DND-41 (cell line): ENCODE results near the gene VCL.
A peak's percentile ranks its signal among the peaks of the same experiment; 100 is the strongest.

Experiments used
- ATAC-seq: fragments of 200-7000 bp; cut with Tn5 transposase; 3 replicates; pipeline ENCODE4 v1.9.1; 2021; ENCODE audit warnings: low read depth; ENCODE audit not compliant: insufficient read depth
- DNase-seq: peaks from one replicate; pipeline ENCODE4 v3.0.0-alpha.2; 2020
- H2AFZ ChIP-seq: 2 replicates; pipeline ENCODE4 v1.6.0; 2012; ENCODE audit warnings: low read depth, low read length
- H3K27ac ChIP-seq: 2 replicates; pipeline ENCODE4 v1.5.1; 2012; ENCODE audit warnings: low read length, inconsistent platforms
- H3K27me3 ChIP-seq: fragments of 200-600 bp; sonication (generic); 2 replicates; pipeline ENCODE4 v1.6.0; 2012; ENCODE audit warnings: low read length, mild to moderate bottlenecking, inconsistent platforms; ENCODE audit not compliant: insufficient read depth, poor library complexity
- H3K36me3 ChIP-seq: 2 replicates; pipeline ENCODE4 v1.5.1; 2012; ENCODE audit warnings: low read length, inconsistent platforms; ENCODE audit not compliant: insufficient read depth
- H3K4me1 ChIP-seq: 2 replicates; pipeline ENCODE4 v1.5.1; 2012; ENCODE audit warnings: mild to moderate bottlenecking, low read length; ENCODE audit not compliant: insufficient read depth
- H3K4me2 ChIP-seq: 2 replicates; pipeline ENCODE4 v1.6.0; 2012; ENCODE audit warnings: mild to moderate bottlenecking, moderate library complexity, low read length, inconsistent platforms; ENCODE audit not compliant: insufficient read depth
- H3K4me3 ChIP-seq, 2 experiments: fragments of 200-600 bp in 1 of 2; shearing (Covaris generic) in 1 of 2; 2 replicates each; pipeline ENCODE4 v1.5.1; 2012 to 2016; ENCODE audit warnings: inconsistent platforms in 2 of 2, low read length in 2 of 2, mild to moderate bottlenecking in 2 of 2, low read depth in 1 of 2, moderate library complexity in 1 of 2
- H3K79me2 ChIP-seq: 2 replicates; pipeline ENCODE4 v1.6.0; 2012; ENCODE audit warnings: low read length, inconsistent platforms; ENCODE audit not compliant: insufficient read depth
- H3K9ac ChIP-seq: 2 replicates; pipeline ENCODE4 v1.6.0; 2012; ENCODE audit warnings: low read depth, mild to moderate bottlenecking, inconsistent platforms, low read length, moderate library complexity
- H3K9me3 ChIP-seq: 2 replicates; pipeline ENCODE4 v1.5.1; 2012; ENCODE audit warnings: low read length, moderate library complexity, mild to moderate bottlenecking, inconsistent platforms; ENCODE audit not compliant: insufficient read depth, severe bottlenecking
- H4K20me1 ChIP-seq: 2 replicates; pipeline ENCODE4 v1.6.0; 2012; ENCODE audit warnings: low read length; ENCODE audit not compliant: insufficient read depth
- CTCF ChIP-seq: IDR thresholded peaks from 2 replicates; pipeline ENCODE4 v1.5.1; 2012; ENCODE audit warnings: borderline replicate concordance, low read length, moderate library complexity, mild to moderate bottlenecking; ENCODE audit not compliant: poor library complexity, severe bottlenecking; ENCODE audit errors: extremely low read depth
- EZH2 ChIP-seq: IDR thresholded peaks from 3 replicates; pipeline ENCODE4 v1.6.1; 2012; ENCODE audit warnings: borderline replicate concordance, low read depth, mild to moderate bottlenecking, moderate library complexity, low read length, inconsistent platforms; ENCODE audit not compliant: severe bottlenecking

Gene VCL

GRCh38 chr10:73997787-73998622 is at the start of gene VCL:
TSS of gene VCL (plus strand) at chr10:73998116. CDS start at chr10:73998208, 92 bp downstream.
- no peaks in the 10 kb centered on the region for H3K36me3 ChIP-seq
- H2AFZ ChIP-seq: peak within 1 kb of the TSS; percentile 84
- H3K27ac ChIP-seq: peak within 1 kb of the TSS; percentile 5; the same call in 1 of the 2 replicates
- H3K27me3 ChIP-seq: no peaks in the 10 kb centered on the region
- H3K9me3 ChIP-seq: no peaks in the 10 kb centered on the region
- TF ChIP-seq EZH2 (no peak), CTCF (no peak)
- no peaks in the 10 kb centered on the region for H4K20me1 ChIP-seq
- H3K4me3 ChIP-seq: peak within 1 kb of the TSS; percentile 48 to 85; a peak in 3 of 4 replicates
- ATAC-seq (peak; percentile 99), DNase-seq (peak; percentile 95)
- peak within 1 kb of the TSS; percentile 99 for H3K4me2 ChIP-seq
- no peaks in the 10 kb centered on the region for H3K79me2 ChIP-seq
- H3K9ac ChIP-seq: peak within 1 kb of the TSS; percentile 61
- peaks cover 21% of the 10 kb centered on the region for H3K4me1 ChIP-seq

- TF ChIP-seq CTCF (no peak), EZH2 (no peak)
- Histone ChIP-seq H3K27ac (no peak overlapping the region), H3K4me1 (no peaks in the 10 kb centered on the region), H3K4me2 (no peak overlapping the region), H4K20me1 (no peaks in the 10 kb centered on the region), H3K9ac (no peak overlapping the region), H3K36me3 (no peaks in the 10 kb centered on the region), H2AFZ (no peak overlapping the region), H3K79me2 (no peaks in the 10 kb centered on the region), H3K4me3 (no peak overlapping the region), H3K27me3 (no peaks in the 10 kb centered on the region), H3K9me3 (no peaks in the 10 kb centered on the region)
- DNase-seq: no peak
- ATAC-seq: no peak
Measured at GRCh38 chr10:73948947-73949633, 48.8 kb upstream of the VCL start.

- TF ChIP-seq CTCF: no peak
- no peak for TF ChIP-seq EZH2
- Histone ChIP-seq H3K36me3 (no peaks in the 10 kb centered on the region), H3K27me3 (peaks cover 2% of the 10 kb centered on the region), H3K79me2 (no peaks in the 10 kb centered on the region), H3K9ac (no peak overlapping the region), H3K4me2 (no peak overlapping the region), H2AFZ (no peak overlapping the region), H4K20me1 (no peaks in the 10 kb centered on the region), H3K4me1 (no peaks in the 10 kb centered on the region), H3K9me3 (no peaks in the 10 kb centered on the region), H3K4me3 (no peak overlapping the region), H3K27ac (no peak overlapping the region)
- ATAC-seq (no peak), DNase-seq (no peak)
Measured at GRCh38 chr10:73950155-73950948, 47.6 kb upstream of the VCL start.
